ENCODE measurements around the gene LGI2.
A peak's percentile ranks its signal among the peaks of the same experiment; 100 is the strongest.

The LGI2 gene

DNA sequence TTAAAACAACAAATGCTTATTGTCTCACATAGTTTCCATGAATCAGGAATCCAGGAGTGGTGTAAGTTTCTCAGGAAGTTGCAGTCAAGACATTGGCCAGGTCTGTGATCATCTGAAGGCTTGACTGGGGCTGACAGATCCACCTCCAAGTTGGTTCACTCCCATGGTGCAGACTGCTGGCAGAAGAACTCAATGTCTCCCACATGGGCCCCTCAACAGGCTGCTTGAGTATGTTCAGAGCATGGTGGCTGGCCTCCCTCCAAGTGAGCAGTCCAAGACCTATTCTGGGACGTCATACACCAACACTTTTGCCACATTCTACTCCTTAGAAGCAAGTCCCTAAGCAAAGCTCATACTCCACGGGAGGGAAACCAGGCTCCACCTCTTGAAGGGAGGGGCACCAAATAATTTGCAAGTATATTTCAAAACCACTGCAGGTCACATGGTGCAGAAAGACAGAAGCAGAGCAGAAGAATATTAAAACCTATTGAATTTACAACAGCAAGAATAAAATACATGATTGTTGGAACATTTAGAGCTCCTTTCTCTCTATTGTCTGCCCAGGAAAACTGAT is 35.3 kb downstream of the LGI2 start:
- no peak for DNase-seq (ENCODE audit: low read depth in 2 of 2)

DNA sequence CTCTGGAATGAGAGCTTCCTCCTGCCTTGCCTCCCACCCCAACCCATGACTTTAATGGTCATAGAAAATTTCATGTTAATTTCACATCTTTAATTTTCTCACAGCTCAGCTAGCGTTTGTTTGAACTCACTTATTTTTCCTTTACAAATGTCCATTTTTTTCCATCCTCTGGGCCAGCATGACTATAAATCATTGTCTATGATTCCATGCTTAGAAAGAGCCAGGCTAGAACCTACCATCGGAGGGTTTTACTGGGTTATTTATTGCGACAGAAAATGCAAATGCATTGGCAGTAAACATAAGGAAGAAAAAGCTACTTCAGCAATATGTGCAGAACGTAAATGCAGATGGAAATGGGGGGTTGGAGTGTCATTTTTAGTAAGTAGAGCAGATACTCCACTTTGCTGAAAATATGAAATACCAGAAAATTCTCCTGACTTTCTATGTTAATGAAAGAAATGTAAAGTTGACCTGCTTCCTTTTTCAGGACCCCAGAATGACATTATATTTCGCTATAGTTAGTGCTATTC is 37.1 kb downstream of the LGI2 start:
- DNase-seq (ENCODE audit: low read depth in 2 of 2) = no peak

DNA sequence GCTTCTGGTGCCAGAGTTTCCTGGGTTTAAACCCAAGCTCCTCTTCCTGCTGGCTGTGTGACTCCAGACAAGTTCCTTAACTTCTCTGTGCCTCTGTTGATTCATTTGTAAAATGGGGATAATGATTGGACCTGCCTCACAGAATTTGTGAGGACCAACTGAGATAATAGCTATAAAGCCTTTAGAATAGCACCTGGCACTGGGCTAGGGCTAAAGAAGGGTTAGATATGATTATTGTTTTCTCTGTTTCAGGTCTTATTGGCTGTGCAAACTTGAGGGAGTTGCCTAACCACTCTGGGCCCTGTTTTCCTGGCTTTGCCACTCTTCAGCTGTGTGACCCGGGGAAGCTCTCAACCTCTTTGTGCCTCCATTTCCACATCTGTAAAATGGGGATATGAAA is 37.8 kb downstream of the LGI2 start:
- DNase-seq (ENCODE audit: low read depth in 2 of 2) = no peak

DNA sequence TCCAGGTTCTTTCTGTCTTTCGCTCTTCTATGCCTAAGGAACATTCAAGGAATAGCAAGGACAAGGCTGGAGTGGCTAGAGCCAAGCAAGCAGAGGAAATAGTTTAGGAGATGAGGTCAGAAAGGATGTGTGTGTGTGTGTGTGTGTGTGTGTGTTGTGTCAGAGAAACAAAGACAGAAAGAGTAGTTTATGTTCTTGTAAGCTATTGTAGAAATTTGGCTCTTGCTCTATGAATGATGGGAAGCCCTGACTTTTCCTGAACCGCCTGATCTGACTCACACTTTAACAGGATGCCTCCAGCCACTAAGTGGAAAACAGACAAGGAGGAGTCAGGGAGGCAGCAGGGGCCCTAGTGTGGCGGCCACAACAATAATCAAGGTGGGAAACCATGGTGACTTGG is 39.7 kb downstream of the LGI2 start:
- DNase-seq (ENCODE audit: low read depth in 2 of 2) = peak in 1 of 2 experiments; percentile 23

DNA sequence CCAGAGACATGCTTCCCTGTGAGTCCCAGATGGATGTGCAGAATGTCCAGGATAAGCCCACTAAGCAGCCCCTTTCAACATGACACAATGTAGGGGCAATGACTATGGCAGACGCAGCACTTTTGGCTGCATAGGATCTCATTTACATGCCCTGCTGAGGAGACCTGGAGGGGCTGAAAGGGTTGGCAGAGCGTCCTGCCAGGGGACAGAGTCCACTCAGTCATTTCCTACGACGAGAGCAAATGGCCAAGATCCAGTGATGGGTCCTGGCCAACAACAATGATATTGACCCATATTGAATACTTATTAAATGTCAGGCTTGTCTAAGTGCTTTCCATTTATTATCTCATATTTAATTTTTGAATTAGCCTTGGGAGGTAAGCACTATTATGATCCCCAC is 41.4 kb downstream of the LGI2 start:
- no peak for DNase-seq (ENCODE audit: low read depth in 2 of 2)

DNA sequence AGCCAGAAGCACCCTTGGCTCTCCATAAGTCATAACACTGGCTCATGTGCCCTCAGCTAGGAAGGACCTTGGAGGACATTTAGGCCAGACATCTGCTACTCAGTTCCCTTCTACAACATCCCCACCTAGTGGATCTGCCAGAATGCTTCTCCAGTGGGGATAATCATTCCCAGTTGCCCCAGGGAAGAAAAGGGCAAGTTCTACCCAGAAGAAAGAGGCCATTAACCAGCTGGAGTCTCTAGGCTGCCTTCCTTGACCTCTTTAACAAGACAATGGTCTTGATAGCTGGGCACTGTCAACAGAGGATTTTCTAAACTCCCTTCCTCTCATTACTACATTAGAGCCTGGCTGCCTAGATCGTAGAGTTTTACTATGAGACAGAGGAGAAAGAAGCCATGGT is 42.0 kb downstream of the LGI2 start:
- DNase-seq (ENCODE audit: low read depth in 2 of 2) = no peak

DNA sequence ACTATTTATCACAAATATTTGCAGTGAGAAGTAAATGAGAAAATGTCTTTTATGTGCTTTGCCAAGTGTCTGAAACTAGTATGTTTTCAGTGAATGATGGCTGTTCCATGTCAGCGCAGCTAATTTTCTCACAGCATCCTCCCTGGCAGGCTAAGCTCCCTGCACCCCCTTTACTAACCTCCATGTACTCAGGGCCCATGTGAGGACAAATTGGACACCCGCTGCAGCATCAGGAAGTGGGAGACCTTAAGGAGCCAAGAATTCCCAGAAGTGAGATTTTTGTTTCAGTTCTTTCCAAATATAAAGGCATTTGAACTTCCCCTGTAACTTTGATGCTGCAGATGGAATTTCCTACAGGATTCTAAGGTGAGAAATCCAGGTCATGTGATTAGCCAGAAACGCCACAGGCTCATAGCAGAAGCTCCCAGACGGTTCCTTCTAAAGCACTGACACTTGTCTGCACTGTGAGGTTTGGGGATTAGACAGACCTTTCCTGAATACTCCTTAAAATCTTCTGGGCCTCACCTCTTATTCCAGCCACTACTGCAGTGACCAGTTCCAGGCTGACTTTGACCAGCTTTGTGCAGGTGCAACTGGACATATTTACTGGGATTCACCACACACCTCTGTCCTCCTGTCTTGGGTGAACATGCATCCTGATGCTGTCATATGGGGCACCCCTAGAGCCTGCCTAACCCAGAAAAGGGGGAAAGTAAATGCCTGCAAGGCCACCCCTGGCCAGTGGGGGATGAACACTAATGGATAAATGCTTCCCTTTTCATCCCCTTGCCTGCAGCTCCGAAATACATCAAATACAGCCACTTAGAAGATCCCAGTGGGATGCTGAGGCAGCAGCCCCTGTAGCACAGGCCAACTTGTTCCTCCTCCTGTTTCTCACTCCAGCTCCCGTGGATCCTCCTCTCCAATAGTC is 45.9 kb downstream of the LGI2 start:
- no peak for DNase-seq (ENCODE audit: low read depth in 2 of 2)

DNA sequence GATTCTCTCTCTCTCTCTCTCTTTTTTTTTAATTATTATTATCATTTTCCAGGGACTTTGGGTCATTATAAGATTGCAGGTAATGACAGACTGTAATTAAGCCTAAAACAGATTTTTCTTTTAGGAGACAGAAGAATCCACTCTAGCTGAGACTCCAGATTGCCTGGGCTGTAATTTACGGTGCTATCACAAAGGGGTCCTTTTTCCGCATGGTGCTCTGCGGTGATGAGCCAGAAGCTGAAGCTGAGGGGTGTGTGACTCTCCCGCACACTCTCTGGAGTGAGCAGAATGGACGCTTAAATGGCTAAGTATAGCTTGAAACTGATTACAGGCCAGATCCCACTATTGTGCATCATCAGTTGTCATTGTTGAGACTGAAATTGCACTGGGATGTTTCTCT is 50.0 kb downstream of the LGI2 start:
- no peak for DNase-seq (ENCODE audit: low read depth in 2 of 2)

DNA sequence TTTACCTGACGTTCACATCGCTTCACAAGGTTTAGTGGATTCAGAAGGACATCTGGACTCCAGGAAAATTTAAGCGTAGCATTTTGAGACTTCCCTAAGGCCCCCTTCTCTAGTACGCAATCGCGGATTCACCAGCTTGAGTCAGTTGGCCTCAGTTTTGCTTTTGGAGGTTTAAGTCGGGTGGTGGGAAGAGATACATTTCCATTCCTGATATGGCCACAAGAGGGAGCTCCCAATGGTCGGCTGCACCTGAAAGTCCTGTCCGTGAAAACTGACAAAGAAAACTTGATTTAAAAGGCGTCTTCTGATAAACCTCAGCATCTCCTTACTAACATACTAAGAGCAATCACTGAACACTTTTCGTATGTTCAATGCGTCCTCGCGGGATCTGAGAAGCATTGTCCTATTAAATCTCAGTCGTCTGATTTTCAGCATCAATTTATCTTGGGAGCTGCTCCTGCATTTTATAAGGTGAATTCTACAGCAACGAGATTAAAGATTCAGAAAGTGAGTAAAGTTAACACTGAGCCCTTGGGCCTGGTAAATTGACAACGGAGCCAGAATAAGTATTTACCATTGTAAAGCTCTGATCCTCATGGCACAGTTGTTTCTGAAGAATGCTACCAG is 50.6 kb downstream of the LGI2 start:
- peak in 1 of 2 experiments; percentile 47 for DNase-seq (ENCODE audit: low read depth in 2 of 2)

DNA sequence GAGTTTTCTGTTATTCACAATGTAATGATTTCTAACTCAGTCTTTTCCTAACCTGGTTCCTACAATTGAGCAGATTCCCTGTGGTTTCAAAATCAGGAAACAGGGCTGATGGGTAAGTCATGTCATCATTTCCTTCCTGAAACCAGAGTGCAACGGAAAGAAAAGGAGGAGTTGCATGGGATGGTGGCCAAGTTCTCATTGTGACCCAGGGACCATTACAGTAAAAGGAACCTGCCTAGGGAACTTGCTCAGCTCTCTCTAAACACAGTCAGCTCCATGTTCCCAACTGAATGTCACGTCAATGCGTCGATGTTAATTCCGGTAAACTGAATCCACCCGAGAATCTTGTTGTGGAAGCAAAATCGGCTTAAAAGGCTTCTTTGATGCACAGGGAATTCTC is 51.2 kb downstream of the LGI2 start:
- no peak for DNase-seq (ENCODE audit: low read depth in 2 of 2)

DNA sequence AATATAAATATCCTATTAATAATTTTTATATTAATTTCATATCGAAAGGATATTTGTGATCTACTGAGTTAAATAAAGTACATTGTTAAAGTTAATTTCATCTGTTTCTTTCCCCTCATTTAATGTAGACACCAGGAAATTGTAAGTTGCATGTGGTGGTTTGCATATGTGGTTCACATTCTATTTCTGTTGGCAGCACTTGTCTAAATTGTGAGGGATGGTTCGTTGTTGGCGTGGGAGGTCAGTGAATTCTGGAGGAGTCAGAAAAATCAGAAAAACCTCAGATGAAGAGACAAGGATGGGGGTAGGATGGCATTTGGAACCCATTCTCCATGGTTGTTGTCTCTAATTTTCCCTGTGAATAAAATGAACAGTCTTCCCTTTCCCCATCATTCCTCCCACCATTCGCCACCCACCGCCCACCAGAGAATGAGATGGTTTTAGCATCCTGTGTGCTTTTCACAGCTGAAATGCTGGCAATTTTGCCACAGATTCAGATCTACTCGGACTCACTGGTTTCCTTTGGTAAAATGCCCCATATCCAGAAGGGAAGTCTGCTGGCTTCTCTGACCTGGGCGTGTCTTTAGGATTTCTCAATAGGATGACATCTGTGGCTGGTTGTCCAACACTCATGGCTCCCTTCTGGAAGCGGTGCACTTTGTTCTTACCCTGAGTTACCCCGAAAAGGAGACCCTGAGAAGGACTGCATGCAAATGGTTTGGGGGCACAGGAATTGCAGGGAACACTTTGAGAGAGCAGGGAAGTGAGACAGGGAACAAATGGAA is 52.3 kb downstream of the LGI2 start:
- DNase-seq (ENCODE audit: low read depth in 2 of 2) = no peak

DNA sequence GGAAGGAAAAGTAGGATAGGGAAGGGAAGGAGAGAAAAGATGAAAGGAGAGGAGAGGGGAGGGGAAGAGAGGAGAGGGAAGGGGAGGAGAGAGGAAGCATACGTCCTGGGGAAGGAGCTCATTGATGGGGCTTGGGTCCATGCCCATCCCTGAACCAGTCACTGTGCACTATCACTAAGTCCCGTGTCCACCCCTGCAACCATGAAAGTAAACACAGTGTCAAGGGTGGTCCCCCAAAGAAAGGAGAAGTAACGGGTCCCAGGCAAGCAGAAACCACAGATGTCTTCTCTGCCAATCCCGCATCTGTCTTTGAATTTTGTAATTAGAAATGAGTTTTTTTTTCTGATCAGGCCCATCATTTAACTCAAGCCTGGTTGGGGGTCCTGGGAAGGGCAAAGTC is 55.2 kb downstream of the LGI2 start:
- no peak for DNase-seq (ENCODE audit: low read depth in 2 of 2)

DNA sequence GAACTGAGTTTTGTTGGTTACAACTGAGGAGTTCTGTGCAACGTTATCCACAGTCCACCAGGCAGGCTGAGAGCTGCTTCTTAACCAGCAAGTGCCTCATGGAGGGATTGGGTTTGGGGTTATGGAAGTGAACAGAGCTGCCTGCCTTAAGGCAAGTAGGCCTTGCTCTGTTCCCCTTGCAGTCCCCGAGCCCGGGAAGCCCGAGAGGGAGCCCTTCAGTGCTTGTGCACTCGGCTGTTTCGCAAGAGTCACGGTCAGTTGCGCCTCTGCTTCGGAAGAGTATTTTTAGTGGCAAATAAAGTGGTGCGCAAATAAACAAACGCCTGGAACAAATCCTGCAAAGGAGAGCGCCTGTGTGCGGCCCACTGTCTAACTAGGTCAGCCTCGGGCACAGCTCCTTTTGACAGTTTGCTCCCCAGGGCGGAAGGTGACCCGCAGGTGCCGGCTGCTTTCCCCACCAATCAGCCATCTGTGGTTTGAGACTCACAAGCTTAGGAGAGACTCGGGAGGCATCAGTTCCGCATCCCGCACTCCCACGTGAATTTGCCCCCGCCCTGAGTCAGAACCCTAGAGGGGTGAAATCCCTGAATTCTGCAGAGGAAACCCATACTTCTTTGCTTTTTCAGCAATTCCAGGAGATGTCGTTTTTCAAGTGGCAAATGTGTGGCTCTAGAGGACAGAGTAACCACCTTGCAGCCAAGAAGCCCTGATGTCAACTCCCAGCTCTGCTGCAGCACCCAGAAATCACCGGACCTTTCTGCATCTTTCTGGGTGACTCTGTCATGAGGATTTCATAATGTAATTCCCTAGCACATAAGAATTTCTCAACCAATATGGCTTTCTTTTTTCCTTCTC is 56.8 kb downstream of the LGI2 start:
- no peak for DNase-seq (ENCODE audit: low read depth in 2 of 2)

DNA sequence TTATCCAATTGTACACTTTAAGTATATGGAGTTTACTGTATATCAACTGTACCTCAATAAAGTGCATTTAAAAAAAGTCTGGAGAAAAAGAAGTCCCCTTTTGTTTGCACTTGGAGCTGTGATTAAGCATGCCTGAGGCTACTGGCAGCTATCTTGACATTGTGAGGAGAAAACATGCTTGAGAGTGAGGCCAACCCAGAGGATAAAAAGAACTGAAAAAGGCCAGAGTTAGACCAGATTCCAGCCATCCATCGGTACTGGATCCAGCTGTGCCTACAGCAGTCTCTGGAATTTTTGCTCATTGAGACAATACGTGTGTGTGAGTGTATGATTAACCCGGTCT is 57.4 kb downstream of the LGI2 start:
- no peak for DNase-seq (ENCODE audit: low read depth in 2 of 2)

DNA sequence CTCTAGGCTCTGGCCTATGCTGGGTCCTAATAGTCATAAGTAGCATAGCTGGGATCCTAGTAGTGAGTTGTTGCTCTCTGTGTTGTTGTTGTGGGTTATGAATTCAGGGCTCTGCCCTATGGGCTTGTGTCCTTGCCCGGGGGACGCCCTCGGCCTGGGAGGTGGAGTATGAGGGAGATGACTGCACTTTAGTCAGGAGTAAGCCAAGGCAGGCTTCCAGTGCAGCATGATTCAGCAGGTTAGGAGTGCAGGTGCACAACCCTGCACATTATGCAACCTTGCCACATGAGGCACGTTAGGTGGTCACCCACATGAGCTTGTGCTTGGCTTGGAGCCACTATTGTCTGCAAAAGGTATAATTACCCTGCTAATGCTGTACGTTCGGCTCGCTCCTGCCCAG is 59.6 kb downstream of the LGI2 start:
- no peak for DNase-seq (ENCODE audit: low read depth in 2 of 2)

DNA sequence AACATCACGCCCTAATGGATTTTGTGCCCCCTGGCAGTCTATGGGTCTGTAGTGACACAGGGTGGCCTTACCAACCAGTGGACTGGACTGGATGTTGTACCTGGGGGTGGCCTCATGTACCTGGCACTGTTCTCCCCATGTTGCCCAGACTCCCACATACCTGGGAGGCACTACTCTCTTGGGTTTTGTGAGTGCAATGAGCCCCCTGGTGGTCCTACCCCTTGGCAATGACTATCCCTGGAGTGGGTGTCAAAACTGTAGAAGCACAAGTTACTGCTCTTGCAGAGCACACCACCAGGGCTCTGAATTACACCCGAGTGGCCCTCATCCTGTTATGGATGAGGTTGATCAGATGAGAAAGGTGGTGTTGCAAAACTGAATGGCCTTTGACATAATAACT is 60.1 kb downstream of the LGI2 start:
- no peak for DNase-seq (ENCODE audit: low read depth in 2 of 2)

DNA sequence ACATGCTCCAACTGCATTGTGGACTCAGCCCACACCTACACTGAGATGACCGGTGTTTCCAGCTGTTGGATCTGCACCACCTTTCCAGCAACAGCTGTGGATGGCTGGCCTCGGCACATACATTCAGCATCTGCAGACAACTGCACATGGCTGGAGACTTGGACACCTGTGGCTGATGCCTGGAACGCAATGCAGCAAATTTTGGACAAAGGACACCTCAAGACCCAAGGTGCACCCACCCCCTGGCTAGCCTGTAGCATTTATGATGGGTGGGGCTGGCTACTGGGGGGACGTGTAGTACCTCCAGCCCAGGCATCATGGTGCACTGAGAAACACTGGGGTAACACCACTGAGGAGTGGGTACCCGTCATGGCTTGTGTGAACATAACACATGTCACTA is 60.6 kb downstream of the LGI2 start:
- DNase-seq (ENCODE audit: low read depth in 2 of 2) = no peak

DNA sequence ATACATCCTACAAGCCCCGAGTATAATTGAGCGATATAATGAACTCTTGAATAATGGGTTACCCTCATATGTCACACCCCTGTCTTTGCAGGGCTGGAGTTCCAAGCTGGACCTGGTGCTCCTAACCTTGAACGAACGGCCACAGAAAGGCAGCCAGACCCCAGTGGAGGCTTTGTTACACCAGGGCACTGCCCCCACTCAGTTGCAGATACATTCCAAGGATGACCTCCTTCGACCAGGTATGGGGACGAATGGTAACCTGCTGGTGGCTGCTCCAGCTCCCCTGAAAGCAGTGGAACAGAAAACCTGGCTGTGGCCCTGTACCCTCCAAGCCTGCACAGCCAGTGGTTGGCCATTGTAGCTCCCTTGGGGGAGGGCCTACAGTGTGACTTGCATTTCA is 61.3 kb downstream of the LGI2 start:
- no peak for DNase-seq (ENCODE audit: low read depth in 2 of 2)

DNA sequence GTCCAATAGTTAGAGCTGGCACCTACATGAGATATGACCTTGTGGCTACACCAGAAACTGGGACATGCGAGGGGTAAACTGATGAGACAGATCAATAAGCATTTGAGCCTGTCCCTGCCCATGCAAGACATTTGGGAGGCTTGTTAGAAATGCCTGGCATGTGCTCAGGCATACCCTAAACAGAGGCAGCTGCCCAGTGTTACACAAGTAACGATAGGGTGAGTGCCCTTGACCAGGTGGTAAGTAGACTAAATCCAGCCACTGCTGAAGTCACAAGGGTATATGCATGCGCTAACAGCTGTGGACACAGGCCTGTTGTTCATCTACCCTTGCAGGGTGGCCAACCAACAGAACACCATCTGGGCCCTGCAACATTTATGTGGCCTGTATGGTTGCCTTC is 61.8 kb downstream of the LGI2 start:
- DNase-seq (ENCODE audit: low read depth in 2 of 2) = no peak

DNA sequence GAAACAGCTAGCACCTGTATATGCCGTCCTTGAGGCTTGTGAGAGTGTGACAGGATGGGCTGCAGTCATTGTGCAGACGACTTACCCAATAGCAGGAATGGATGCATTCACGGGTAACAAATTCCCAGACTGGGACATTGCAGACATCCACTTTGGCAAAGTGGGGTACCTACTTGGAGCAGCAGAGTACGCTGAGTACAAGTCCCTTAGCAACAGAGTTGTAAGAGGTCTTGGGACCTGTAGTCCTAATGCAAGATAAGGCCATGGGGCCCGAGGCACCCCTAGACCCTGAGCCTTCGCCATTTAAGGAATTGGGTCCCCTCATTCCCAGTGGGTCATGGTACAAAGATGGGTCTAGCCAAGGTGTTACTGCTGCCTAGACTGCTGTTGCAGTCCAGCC is 62.5 kb downstream of the LGI2 start:
- no peak for DNase-seq (ENCODE audit: low read depth in 2 of 2)

DNA sequence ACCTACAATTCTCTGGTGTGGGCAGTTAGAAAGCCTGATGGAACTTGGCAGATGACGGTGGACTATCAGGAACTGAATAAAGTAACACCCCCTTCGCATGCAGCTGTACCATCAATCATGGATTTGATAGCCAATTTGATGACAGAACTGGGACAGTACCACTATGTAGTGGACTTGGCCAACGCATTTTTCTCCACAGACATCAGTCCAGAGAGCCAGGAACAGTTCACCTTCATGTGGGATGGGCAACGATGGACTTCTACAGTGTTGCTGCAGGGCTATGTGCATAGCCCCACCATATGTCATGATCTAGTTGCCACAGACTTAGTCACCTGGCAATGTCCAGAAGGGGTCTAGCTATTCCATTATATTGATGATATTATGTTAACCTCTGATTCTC is 63.4 kb downstream of the LGI2 start:
- no peak for DNase-seq (ENCODE audit: low read depth in 2 of 2)

All from fibroblast of skin of left biceps (primary cell).